GM19468 (cell line): ENCODE measurements around the gene CIBAR2.

Source experiments
- ATAC-seq: cut with Tn5 transposase; IDR thresholded peaks from one replicate; pipeline ENCODE4 v1.9.1; 2021; ENCODE audit warnings: mild to moderate bottlenecking, moderate library complexity, moderate number of reproducible peaks; ENCODE audit not compliant: unreplicated experiment; ENCODE audit errors: extremely low read depth

CIBAR2 gene

GRCh38 chr16:85104821-85105391 is 7.4 kb downstream of the CIBAR2 start:
- no peak for ATAC-seq

DNA sequence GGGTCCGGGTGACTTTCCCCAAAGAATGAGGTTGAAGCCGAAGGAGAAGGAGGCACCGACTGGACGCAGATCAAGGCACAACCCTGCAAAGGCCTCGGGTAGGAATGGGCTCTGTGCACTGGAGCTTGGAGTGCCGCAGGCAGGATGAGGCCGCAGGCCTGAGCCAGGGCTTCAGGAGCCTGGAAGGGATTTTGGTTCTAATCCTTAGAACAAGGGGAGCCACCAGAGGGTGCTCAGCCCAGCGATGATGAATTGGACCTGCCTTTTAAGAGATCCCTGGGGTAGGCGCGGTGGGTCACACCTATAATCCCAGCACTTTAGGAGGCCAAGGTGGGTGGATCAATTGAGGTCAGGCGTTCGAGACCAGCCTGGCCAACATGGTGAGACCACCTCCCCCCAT is 8.1 kb downstream of the CIBAR2 start:
- ATAC-seq, result no peak

DNA sequence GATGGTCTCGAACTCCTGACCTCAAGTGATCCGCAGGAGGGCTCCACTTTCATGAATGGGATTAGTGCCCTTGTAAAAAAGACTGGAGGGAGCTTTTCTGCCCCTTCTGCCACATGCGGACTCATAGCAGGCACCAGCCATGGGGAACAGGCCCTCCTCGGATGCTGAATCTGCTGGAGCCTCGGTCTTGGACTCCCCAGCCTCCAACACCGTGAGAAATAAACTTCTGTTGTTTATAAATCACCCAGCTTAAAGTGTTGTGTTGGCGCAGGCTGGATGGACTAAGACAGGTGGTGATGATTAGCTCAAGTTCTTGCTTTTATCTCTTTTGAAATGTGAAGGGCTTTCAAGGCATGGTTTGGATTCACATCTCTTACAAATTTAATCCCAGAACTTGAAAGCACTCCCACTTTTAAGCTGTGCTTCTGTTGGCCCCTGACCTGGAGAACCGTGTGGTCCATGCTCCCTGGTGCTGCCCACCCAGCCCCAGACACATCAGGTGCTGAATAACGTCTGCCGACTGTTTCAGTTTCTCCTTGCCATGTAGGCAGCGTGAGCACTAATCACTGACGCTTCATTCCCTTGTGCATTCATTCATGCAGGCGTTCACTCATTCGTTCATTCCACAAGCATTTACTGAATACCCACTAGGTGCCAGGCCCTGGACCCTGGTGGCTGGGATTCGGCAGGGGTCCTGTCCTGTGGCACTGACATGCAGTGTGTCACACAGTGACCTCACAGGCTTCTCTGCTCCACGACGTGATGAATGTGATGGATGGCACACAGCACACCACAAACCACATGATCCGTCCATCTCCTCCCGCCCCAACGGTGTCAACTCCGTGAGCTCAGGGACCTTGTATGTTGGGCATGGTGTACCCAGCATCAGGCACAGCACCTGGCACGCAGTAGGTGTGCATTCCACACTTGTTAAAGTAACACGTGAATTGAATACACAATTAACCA is 8.9 kb downstream of the CIBAR2 start:
- ATAC-seq, result no peak

DNA sequence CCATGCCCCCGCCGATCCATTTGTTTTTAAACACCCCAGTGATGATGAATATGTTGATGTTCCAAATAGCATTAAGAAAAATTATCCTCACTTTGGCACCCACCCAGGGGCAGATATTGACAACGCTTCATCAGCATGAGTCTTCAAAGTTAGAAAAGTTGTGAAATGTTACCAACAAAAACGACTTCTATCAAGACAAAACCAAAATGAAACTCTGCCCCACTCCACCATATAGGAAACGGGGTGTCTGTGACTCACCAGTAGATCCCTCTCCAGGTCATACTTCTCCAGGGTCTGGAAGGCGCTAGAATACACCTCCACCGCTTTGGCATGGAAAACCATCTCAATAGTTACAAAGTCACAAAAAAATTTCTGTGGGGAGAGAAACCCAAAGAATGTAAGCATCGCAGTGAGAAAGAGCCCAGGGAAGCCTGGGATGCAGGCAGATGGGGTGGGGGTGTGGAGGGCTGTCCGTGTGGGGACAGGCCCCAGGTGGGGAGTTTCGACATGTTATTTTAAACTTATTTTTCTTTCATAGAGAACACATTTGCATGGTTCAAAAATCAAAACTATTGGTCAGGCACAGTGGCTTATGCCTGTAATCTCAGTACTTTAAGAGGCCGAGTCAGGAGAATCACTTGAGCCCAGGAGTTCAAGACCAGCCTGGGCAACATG is 10.2 kb downstream of the CIBAR2 start:
- ATAC-seq, result no peak

- no peak for ATAC-seq
Observed at GRCh38 chr16:85100265-85100664, 12.0 kb downstream of the CIBAR2 start.

- ATAC-seq, result no peak
Observed at GRCh38 chr16:85098565-85098964, 13.7 kb downstream of the CIBAR2 start.

- no peak for ATAC-seq
Observed at GRCh38 chr16:85096921-85097320, 15.4 kb downstream of the CIBAR2 start.

GRCh38 chr16:85094812-85095211 is 17.5 kb downstream of the CIBAR2 start:
- ATAC-seq, result no peak

DNA sequence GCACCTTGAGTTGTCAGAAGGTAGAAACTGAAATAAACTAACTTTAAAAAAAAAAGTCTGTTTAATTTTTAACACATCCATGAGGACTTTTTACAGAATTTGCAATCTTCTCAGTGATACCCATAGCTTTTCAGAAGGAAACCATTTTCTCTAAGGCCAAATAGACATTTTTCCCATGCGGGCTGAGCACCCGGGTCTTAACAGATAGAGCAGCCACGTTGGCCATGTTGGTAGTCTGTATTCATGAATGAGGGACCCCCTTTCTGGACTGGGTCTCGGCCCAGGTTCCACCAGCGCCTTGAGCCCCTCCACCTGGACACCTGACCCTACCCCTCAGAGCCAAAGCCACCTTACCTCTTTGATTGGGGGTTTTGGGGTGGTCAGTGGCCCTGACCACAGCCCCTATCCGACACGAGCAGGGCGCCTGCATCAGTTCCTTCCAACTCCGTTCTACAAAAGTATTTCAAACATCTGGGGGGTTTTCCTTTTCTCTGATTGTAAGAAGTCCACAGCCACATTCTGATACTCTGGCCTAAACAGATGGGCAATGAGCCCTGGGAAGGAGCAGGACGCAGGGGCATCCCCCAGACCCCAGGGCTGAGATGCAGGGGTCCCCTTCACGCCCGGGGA is 18.0 kb downstream of the CIBAR2 start:
- no peak for ATAC-seq

GRCh38 chr16:85093705-85094104 is 18.6 kb downstream of the CIBAR2 start:
- no peak for ATAC-seq

- ATAC-seq, result no peak
Observed at GRCh38 chr16:85092851-85093250, 19.4 kb downstream of the CIBAR2 start.

DNA sequence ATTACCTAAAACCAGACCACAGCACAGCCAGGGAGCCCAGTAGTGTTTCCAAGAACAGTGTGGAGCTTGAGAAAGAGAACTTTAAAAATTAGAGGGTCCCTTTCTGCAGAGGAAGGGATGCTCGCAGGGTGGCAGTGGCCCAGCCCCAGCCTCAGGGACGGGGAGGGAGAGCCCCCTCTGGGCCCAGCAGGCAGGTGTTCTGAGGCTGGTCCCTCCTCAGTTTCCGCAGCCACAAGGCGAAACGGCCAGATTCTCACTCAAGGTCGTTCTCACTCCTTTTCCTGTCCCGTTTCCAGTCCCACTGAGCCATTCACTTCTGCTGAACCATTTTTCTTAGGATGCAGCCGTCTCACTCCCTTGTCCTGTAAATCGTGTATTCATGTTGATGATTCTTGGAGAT is 20.0 kb downstream of the CIBAR2 start:
- ATAC-seq, result no peak

GRCh38 chr16:85091522-85091910 is 20.8 kb downstream of the CIBAR2 start:
- ATAC-seq, result no peak

DNA sequence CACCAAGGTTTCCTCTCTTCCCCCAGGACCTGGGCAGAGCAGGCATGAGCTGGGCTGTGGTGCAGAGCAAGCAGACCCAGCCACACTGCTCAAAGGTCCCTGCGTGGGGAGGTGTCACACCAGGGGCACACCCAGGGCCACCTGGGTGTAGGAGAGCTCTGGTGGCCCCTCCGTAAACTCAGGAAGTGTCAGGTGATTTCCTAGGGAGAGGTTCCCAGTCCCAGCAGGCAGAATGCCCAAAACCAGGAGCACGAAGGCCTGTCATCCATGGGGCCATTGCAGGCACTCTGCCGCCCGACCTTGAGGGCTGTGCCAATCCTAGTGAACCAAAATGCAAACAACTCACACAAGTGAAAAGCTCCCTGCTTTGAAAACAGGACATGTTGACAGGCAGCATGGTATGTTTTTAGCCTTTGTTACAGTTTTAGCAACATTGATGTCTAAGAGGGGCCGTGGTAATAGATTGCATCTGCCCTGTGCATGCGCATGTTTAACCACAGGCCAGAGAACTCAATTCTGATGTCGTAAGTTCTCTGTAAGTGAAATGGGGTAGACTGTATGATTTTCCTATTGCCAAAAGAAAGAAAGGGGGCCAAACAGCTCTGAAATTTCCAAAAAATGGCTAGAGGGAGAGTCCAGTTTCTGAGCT is 21.3 kb downstream of the CIBAR2 start:
- ATAC-seq, result no peak

DNA sequence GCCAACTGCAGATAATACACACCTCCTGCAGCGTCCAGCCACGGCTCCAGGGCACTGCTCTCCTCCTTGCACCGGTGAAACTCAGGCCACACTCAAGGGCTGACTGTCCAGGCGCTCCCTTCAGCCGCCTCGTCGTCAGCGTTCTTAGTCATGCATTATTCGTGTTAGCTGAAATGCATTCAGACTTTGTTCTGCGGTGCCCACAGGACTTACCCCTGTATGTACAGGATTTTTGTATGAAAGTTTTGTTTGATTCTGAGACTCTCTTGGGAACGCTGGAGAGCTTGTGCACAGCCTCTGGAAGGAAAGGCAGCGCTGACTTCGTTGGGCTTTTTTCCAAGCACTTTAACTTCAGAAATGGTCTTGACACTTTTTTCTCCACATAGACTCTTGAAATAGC is 22.1 kb downstream of the CIBAR2 start:
- ATAC-seq, result no peak

DNA sequence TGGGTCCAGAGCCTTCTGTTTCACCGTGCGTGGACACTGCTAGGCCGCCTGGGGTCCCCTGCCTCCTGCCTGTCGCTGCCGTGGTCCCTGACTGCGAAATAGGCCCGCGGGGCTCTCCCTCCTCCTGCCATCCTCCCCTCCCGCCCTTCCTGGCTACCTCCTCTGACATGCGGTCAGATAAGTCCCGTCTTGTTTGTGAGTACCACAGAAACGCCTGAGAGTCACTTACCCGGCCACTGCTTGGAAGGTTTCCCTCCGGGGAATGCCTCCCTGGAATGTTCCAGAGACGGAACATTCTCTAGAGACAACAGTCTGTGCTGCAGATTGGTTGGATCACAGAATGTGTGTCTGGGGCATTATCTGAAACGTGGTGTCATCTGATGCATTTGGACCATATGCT is 22.7 kb downstream of the CIBAR2 start:
- no peak for ATAC-seq

- ATAC-seq, result no peak
Observed at GRCh38 chr16:85088570-85089199, 23.6 kb downstream of the CIBAR2 start.

- no peak for ATAC-seq
Observed at GRCh38 chr16:85087899-85088569, 24.2 kb downstream of the CIBAR2 start.
